Caco-2 (cell line): ENCODE results near the gene ZNF316. TPM values are rescaled to one million over a fixed set of nuclear protein-coding genes. Genes with fewer than 3 reads are reported as not detected.

Source experiments
- BruUV-seq: library from RNA; stranded (reverse); fragments of 400-500 nt; replicated peaks from 2 replicates; lab custom pipeline; 2021; lab: Mats Ljungman, UMichigan
- CTCF ChIA-PET: fragments of 300-600 bp; sonication (Branson Sonifier 250); formaldehyde crosslinking; loops from one replicate; lab custom pipeline; 2022; ENCODE audit warnings: antibody characterized with exemption; lab: Charles Lee
- POLR2A ChIA-PET: fragments of 300-600 bp; sonication (Branson Sonifier 250); formaldehyde crosslinking; loops from one replicate; lab custom pipeline; 2022; ENCODE audit warnings: antibody characterized with exemption; lab: Charles Lee
- DNase-seq, 2 experiments: peaks; one replicate each; pipeline versions ENCODE4 v3.0.0 to v3.0.0-alpha.2; 2020 to 2022
- H3K27me3 ChIP-seq: replicated peaks from 2 replicates; pipeline ENCODE4 v1.6.0; 2011; ENCODE audit warnings: low read length; ENCODE audit not compliant: control insufficient read depth, insufficient read depth
- H3K36me3 ChIP-seq: 2 replicates; pipeline ENCODE4 v1.5.1; 2011; ENCODE audit warnings: low read length; ENCODE audit not compliant: control insufficient read depth, insufficient read depth
- H3K4me1 ChIP-seq: fragments of 250-450 bp; sonication (Bioruptor Pico); 2 replicates; pipeline ENCODE4 v1.5.1; 2020; ENCODE audit warnings: mild to moderate bottlenecking
- H3K4me3 ChIP-seq: 2 replicates; pipeline ENCODE4 v1.5.1; 2011; ENCODE audit warnings: low read depth, mild to moderate bottlenecking, control low read depth, low read length
- H3K9me3 ChIP-seq: fragments of 250-450 bp; sonication (Bioruptor Pico); 2 replicates; pipeline ENCODE4 v1.5.1; 2020; ENCODE audit warnings: mild to moderate bottlenecking, moderate library complexity
- H3K27ac Mint-ChIP-seq: one replicate; pipeline ENCODE4 v1.8.0; 2022; ENCODE audit warnings: mixed read lengths; ENCODE audit not compliant: unreplicated experiment
- H3K27me3 Mint-ChIP-seq: one replicate; pipeline ENCODE4 v1.8.0; 2022; ENCODE audit warnings: mixed read lengths; ENCODE audit not compliant: insufficient read depth, unreplicated experiment
- H3K36me3 Mint-ChIP-seq: one replicate; pipeline ENCODE4 v1.8.0; 2022; ENCODE audit warnings: mild to moderate bottlenecking, mixed read lengths; ENCODE audit not compliant: insufficient read depth, unreplicated experiment
- H3K4me1 Mint-ChIP-seq: one replicate; pipeline ENCODE4 v1.8.0; 2022; ENCODE audit warnings: low read depth, mixed read lengths; ENCODE audit not compliant: unreplicated experiment
- H3K4me3 Mint-ChIP-seq: one replicate; pipeline ENCODE4 v1.8.0; 2022; ENCODE audit warnings: mild to moderate bottlenecking, moderate library complexity, mixed read lengths; ENCODE audit not compliant: unreplicated experiment
- H3K9me3 Mint-ChIP-seq: one replicate; pipeline ENCODE4 v1.8.0; 2022; ENCODE audit warnings: mixed read lengths; ENCODE audit not compliant: unreplicated experiment
- intact Hi-C: fragments of 100-400 bp; cut with micrococcal nuclease; formaldehyde crosslinking; loops from one replicate; pipeline ENCODE4 v1.10.0; 2022; ENCODE audit not compliant: unreplicated experiment
- total RNA-seq: library from RNA; stranded (reverse); gene quantifications from 2 replicates; pipeline ENCODE4 v1.2.3, GENCODE V29; 2022
- TF ChIP-seq, protein P1 (sequence below), 2 experiments: fragments of 200-600 bp in 1 of 2; IDR thresholded peaks; 1 replicate in 1 of 2; 2 replicates in 1 of 2; pipeline versions ENCODE4 v1.5.1 to v1.8.0; 2011 to 2022; ENCODE audit warnings: antibody characterized with exemption in 1 of 2, control low read depth in 1 of 2, inconsistent platforms in 1 of 2, low read depth in 1 of 2, low read length in 1 of 2, mild to moderate bottlenecking in 1 of 2, moderate library complexity in 1 of 2; ENCODE audit not compliant: insufficient read depth in 1 of 2, severe bottlenecking in 1 of 2, unreplicated experiment in 1 of 2

Gene ZNF316
- total RNA-seq, 1 experiment from 2014 or later = 34.3 TPM

DNA sequence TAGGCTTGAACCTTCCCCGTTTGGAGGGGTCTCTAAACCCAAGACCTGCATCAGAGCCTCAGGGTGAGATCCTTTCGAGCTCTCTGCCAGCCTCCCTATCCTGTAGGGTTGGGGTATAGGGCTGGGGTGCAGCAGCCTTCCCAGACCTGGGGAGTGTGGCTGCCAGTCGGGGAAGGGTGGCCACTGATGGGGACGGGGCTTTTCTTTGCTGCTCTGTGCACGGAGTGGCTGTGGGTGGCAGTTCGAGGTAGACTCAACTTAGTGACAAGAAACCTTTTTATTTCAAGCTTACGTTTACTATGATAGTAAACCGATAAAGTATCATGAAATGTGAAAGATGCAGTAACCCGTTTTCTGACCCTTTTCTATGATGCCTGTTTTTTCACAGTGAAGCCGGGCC, 13.0 kb downstream of the ZNF316 start:
- CTCF ChIA-PET = no interaction called here
- H3K27me3 Mint-ChIP-seq = no peaks in the 10 kb centered on the region
- peaks cover 12% of the 10 kb centered on the region for H3K36me3 ChIP-seq
- H3K4me3 ChIP-seq = no peak overlapping the region
- H3K27me3 ChIP-seq = no peaks in the 10 kb centered on the region
- no peaks in the 10 kb centered on the region for H3K4me1 Mint-ChIP-seq
- no peaks in the 10 kb centered on the region for H3K4me1 ChIP-seq
- no peak for DNase-seq
- POLR2A ChIA-PET = no interaction called here
- H3K36me3 Mint-ChIP-seq = peaks cover 57% of the 10 kb centered on the region
- intact Hi-C loops = no loop called here
- TF ChIP-seq, protein P1, sequence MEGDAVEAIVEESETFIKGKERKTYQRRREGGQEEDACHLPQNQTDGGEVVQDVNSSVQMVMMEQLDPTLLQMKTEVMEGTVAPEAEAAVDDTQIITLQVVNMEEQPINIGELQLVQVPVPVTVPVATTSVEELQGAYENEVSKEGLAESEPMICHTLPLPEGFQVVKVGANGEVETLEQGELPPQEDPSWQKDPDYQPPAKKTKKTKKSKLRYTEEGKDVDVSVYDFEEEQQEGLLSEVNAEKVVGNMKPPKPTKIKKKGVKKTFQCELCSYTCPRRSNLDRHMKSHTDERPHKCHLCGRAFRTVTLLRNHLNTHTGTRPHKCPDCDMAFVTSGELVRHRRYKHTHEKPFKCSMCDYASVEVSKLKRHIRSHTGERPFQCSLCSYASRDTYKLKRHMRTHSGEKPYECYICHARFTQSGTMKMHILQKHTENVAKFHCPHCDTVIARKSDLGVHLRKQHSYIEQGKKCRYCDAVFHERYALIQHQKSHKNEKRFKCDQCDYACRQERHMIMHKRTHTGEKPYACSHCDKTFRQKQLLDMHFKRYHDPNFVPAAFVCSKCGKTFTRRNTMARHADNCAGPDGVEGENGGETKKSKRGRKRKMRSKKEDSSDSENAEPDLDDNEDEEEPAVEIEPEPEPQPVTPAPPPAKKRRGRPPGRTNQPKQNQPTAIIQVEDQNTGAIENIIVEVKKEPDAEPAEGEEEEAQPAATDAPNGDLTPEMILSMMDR (IDR thresholded peaks at IDR 0.05; ENCODE audit: insufficient read depth in 1 of 2, low read depth in 1 of 2, low read length in 1 of 2, severe bottlenecking in 1 of 2, unreplicated experiment in 1 of 2) = no peak
- H3K9me3 Mint-ChIP-seq = no peaks in the 10 kb centered on the region
- no peaks in the 10 kb centered on the region for H3K9me3 ChIP-seq
- H3K4me3 Mint-ChIP-seq = no peak overlapping the region
- H3K27ac Mint-ChIP-seq = no peak overlapping the region
- BruUV-seq = no TSS peak

DNA sequence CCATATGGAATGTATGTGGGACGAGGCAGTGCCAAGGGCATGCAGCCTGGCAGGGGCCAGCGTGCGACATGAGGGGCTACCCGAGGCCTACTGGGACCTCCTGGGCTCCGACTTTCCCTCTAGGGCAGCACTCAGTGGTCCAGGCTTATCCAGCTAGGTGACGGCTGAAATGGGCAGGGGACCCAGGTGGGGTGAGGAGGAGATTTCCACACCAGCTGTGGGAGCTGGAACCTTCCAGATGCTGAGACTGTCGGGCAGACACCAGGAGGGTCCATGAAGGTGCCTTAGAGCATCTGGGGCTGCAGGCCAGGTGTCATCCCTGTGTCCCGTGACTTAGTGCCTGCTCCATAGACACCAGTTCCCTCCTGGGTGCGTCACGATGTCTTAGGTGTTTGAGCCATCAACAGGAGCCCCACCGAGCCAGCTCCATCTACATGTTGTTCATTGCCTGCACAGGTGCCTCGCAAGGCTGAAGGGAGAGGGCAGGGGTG, 13.4 kb downstream of the ZNF316 start:
- Histone ChIP-seq H3K9me3 (no peaks in the 10 kb centered on the region), H3K4me1 (no peaks in the 10 kb centered on the region), H3K4me3 (no peak overlapping the region), H3K27me3 (no peaks in the 10 kb centered on the region), H3K36me3 (peaks cover 12% of the 10 kb centered on the region)
- POLR2A ChIA-PET = no interaction called here
- peaks cover 58% of the 10 kb centered on the region for H3K36me3 Mint-ChIP-seq
- no peaks in the 10 kb centered on the region for H3K27me3 Mint-ChIP-seq
- H3K9me3 Mint-ChIP-seq = no peaks in the 10 kb centered on the region
- DNase-seq = no peak
- H3K27ac Mint-ChIP-seq = no peak overlapping the region
- H3K4me3 Mint-ChIP-seq = no peak overlapping the region
- CTCF ChIA-PET = interaction anchor here (0.6 kb wide), 1 partner anchor 28 kb away, joined by 3 read pairs; no protein-coding TSS in a partner anchor
- TF ChIP-seq, protein P1 (IDR thresholded peaks at IDR 0.05; ENCODE audit: insufficient read depth in 1 of 2, low read depth in 1 of 2, low read length in 1 of 2, severe bottlenecking in 1 of 2, unreplicated experiment in 1 of 2) = no peak
- no peaks in the 10 kb centered on the region for H3K4me1 Mint-ChIP-seq
- BruUV-seq = no TSS peak
- intact Hi-C loops = no loop called here

DNA sequence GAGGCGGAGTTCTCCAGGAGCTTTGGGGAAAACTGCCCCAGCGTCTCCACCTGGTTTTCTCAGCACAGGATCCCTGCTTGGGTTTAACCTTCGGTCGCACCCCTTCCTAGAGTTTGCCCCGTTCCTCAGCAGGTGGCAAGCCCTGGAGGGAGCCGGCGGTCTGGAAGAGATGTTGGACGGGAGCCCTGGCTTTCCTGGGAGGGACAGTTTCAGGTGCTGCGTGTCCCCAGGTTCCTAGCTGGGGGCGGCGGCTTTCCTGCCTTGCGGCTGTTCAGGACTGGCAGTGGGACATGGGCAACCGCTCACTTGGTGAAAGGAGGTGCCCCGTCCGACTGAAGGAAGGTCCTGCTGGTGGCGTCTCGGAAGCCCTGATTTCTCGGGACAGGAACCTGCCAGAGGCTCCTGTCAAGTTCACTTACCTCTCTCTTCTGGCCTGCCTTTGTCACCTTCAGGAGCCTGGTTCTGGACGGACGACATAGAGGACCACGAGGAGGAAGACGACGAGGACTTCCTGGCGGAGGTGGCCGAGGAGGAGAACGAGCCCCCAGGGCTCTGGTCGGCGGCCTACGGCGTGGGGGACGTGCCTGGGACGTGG, 14.8 kb downstream of the ZNF316 start:
- Mint-ChIP-seq H3K27me3 (no peaks in the 10 kb centered on the region), H3K4me3 (no peak overlapping the region), H3K27ac (no peak overlapping the region), H3K9me3 (no peaks in the 10 kb centered on the region), H3K4me1 (no peaks in the 10 kb centered on the region), H3K36me3 (peaks cover 54% of the 10 kb centered on the region)
- Histone ChIP-seq H3K36me3 (peaks cover 12% of the 10 kb centered on the region), H3K27me3 (no peaks in the 10 kb centered on the region), H3K9me3 (no peaks in the 10 kb centered on the region), H3K4me3 (no peak overlapping the region), H3K4me1 (no peaks in the 10 kb centered on the region)
- POLR2A ChIA-PET = no interaction called here
- no peak for DNase-seq
- BruUV-seq = no TSS peak
- TF ChIP-seq, protein P1 (IDR thresholded peaks at IDR 0.05; ENCODE audit: insufficient read depth in 1 of 2, low read depth in 1 of 2, low read length in 1 of 2, severe bottlenecking in 1 of 2, unreplicated experiment in 1 of 2) = no peak
- CTCF ChIA-PET = no interaction called here
- intact Hi-C loops = no loop called here
